Thoracic aorta (tissue), 2 donors: ENCODE measurements around the gene MSI2. TPM values are rescaled to one million over a fixed set of nuclear protein-coding genes. Genes with fewer than 3 reads are reported as not detected.

ENCODE experiments used
- ATAC-seq: fragments of 150-250 bp; one replicate; pipeline ENCODE4 v1.8.0; 2017; ENCODE audit warnings: low read depth; ENCODE audit not compliant: insufficient number of reproducible peaks, low FRiP score
- DNase-seq: peaks from one replicate; pipeline ENCODE4 v3.0.0-alpha.2; 2020; ENCODE audit warnings: low spot score
- H3K27ac ChIP-seq, 2 donors: fragments of 200-600 bp; sonication (generic); 1 replicate in 1 of 2; 2 replicates in 1 of 2; pipeline ENCODE4 v1.5.1; 2016; ENCODE audit warnings: mild to moderate bottlenecking in 2 of 2, moderate library complexity in 2 of 2
- H3K27me3 ChIP-seq: fragments of 200-600 bp; sonication (generic); replicated peaks from 2 replicates; pipeline ENCODE4 v1.6.0; 2016; ENCODE audit warnings: mild to moderate bottlenecking; ENCODE audit not compliant: insufficient read depth
- H3K36me3 ChIP-seq: fragments of 200-600 bp; sonication (generic); one replicate; pipeline ENCODE4 v1.5.1; 2016
- H3K4me1 ChIP-seq, 2 donors: fragments of 200-600 bp; sonication (generic); 1 replicate in 1 of 2; 2 replicates in 1 of 2; pipeline versions ENCODE4 v1.5.1 to v1.6.0; 2016; ENCODE audit warnings: low read depth in 2 of 2, mild to moderate bottlenecking in 1 of 2; ENCODE audit not compliant: control insufficient read depth in 1 of 2
- H3K4me3 ChIP-seq: fragments of 200-600 bp; sonication (generic); 2 replicates; pipeline ENCODE4 v1.5.1; 2016; ENCODE audit warnings: mild to moderate bottlenecking
- H3K9me3 ChIP-seq: fragments of 200-600 bp; sonication (generic); 2 replicates; pipeline ENCODE4 v1.5.1; 2016
- CTCF ChIP-seq: fragments of 200-600 bp; sonication (generic); IDR thresholded peaks from one replicate; pipeline ENCODE4 v1.5.1; 2019; ENCODE audit warnings: antibody characterized with exemption
- total RNA-seq, 2 donors: library from RNA; depleted of rRNA; stranded (reverse); fragments of >200 nt; gene quantifications; one replicate each; pipeline versions ENCODE4 v1.1.0 to v1.2.3, GENCODE V29; 2016

The MSI2 gene
- total RNA-seq, 2 donors from 2014 or later, result 32.1 to 46.2 TPM

GRCh38 chr17:57257895-57258851 is 1.9 kb downstream of the MSI2 start:
- Histone ChIP-seq H3K36me3 (peaks cover 6% of the 10 kb centered on the region), H3K4me1 (peaks cover 0 to 16% of the 10 kb centered on the region in 2 donors), H3K9me3 (no peaks in the 10 kb centered on the region), H3K4me3 (peak overlapping the region; percentile 91), H3K27ac (no peak overlapping the region), H3K27me3 (no peaks in the 10 kb centered on the region)
- ATAC-seq (no peak), DNase-seq (no peak)
- no peak for TF ChIP-seq CTCF

DNA sequence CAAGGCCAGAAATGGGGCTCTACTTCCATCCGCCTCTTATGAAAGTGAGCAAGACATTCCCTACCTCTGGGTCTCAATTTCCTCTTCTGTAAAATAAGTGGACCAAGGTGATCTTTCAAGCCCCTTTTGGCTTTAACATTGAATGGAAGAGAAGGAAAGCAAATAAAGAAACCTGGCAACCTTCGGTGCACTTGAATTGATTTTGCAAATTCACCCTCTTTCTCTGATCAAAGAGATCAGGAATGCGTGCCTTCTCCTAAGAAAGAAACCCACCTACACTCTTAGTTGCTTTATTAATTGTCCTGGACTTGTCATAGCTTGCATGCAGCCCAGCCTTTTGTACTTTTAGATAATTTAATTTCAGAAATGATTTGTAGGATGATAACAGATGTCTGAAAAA is 3.0 kb downstream of the MSI2 start:
- Histone ChIP-seq H3K27me3 (no peaks in the 10 kb centered on the region), H3K4me3 (no peak overlapping the region), H3K9me3 (no peaks in the 10 kb centered on the region), H3K36me3 (peaks cover 6% of the 10 kb centered on the region), H3K4me1 (peaks cover 0 to 16% of the 10 kb centered on the region in 2 donors), H3K27ac (no peak overlapping the region)
- TF ChIP-seq CTCF, result no peak
- no peak for ATAC-seq
- no peak for DNase-seq

DNA sequence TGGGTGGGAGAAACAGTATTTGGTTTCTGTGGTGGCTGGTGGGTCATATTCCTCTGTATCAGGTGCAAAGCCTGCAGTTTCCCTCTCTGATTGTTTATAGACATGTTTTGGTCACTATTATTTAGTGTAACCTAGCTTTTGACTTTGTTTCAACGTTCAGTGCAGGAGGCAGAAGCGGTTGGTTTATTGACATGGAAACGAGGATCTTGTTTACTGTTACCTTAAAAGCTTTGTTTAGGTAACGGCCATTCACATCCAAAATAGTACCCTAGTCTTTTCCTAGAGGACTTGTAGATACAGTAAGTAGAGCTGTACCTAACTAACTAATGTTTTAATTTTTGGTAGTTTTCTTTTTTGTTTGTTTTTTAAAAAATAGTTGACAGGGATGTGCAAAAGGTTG is 3.5 kb downstream of the MSI2 start:
- H3K4me1 ChIP-seq, result peaks cover 0 to 16% of the 10 kb centered on the region in 2 donors
- no peaks in the 10 kb centered on the region for H3K27me3 ChIP-seq
- H3K4me3 ChIP-seq, result no peak overlapping the region

DNA sequence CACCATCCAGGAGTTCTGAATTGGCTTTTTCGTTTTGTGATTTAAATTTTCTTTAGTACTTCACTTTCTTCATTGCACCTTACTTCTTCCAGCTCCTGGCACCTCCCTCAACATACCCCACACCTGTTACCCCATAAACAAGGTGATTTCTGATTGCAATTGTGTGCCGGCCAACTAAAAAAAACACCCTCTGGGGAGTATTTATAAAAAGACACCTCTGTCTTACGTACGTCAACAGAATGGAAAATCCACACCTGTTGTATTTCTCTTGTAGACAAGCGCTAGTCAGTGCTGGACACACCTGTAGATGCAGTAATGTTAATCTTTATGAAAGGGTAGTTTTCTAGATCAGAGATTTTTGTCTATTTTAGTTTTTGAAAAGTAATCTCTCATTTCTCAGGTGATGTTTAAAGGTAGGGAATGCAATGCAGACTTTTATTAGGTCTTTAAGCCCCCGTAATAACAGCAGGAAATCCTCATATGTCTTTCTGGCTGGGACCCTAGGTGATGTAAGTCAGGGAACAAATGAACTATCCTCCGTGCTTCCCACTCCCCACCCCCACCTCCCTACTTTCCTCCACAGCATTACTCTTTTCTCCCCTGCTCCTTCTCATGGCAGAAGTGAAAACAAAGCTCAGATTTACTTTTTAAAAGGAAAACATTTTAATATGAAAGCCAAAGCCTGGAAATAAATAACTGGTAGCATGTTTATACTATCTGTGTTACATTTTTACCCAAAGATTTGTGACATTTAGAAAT is 4.2 kb downstream of the MSI2 start:
- DNase-seq (no peak), ATAC-seq (no peak)
- no peak for TF ChIP-seq CTCF
- peaks cover 0 to 16% of the 10 kb centered on the region in 2 donors for H3K4me1 ChIP-seq
- H3K36me3 ChIP-seq, result peaks cover 6% of the 10 kb centered on the region
- H3K27me3 ChIP-seq, result no peaks in the 10 kb centered on the region
- H3K4me3 ChIP-seq, result no peak overlapping the region
- no peak overlapping the region for H3K27ac ChIP-seq
- H3K9me3 ChIP-seq, result no peaks in the 10 kb centered on the region

More for the DNA sequence above, 3.5 kb downstream of the MSI2 start:
- Histone ChIP-seq H3K27ac (no peak overlapping the region), H3K36me3 (peaks cover 6% of the 10 kb centered on the region), H3K9me3 (no peaks in the 10 kb centered on the region)
- TF ChIP-seq CTCF, result no peak
- ATAC-seq, result no peak
- DNase-seq, result no peak

- DNase-seq (no peak), ATAC-seq (no peak)
- no peaks in the 10 kb centered on the region for H3K9me3 ChIP-seq
- H3K4me1 ChIP-seq, result peaks cover 0 to 16% of the 10 kb centered on the region in 2 donors
- TF ChIP-seq CTCF, result no peak
- H3K36me3 ChIP-seq, result peaks cover 9% of the 10 kb centered on the region
- no peak overlapping the region for H3K27ac ChIP-seq
- H3K27me3 ChIP-seq, result no peaks in the 10 kb centered on the region
- no peak overlapping the region for H3K4me3 ChIP-seq
Observed at GRCh38 chr17:57261084-57261461, 4.8 kb downstream of the MSI2 start.
